SK-N-SH (cell line): Measurements from ENCODE around the gene LRMDA. TPM values are rescaled to one million over a fixed set of nuclear protein-coding genes. Genes with fewer than 3 reads are reported as not detected.

Source experiments
- CTCF ChIA-PET: fragments of 300-600, 350-600 bp; formaldehyde crosslinking; extraction: SDS; loops from one replicate; lab custom pipeline; 2021; lab: Yijun Ruan, JAX
- POLR2A ChIA-PET: fragments of 350-600 bp; sonication (Branson Sonifier 250); formaldehyde crosslinking; extraction: SDS; loops from one replicate; lab custom pipeline; 2020; ENCODE audit warnings: antibody characterized with exemption, inconsistent platforms; lab: Yijun Ruan, JAX
- DNase-seq: peaks from one replicate; pipeline ENCODE4 v3.0.0; 2012
- H2AFZ ChIP-seq: fragments of 200-600 bp; sonication (generic); 2 replicates; pipeline ENCODE4 v1.8.1; 2016; ENCODE audit warnings: antibody characterized with exemption, mild to moderate bottlenecking, low read depth
- H3F3A ChIP-seq: fragments of 200-600 bp; sonication (generic); replicated peaks from 2 replicates; pipeline ENCODE3; 2016; ENCODE audit warnings: antibody characterized with exemption, mild to moderate bottlenecking; ENCODE audit not compliant: insufficient read depth
- H3K27ac ChIP-seq, 2 experiments: fragments of 200-500 bp in 1 of 2; fragments of 200-600 bp in 1 of 2; sonication (Bioruptor generic) in 1 of 2; sonication (generic), shearing (Covaris generic) in 1 of 2; 2 replicates each; pipeline versions ENCODE4 v1.5.1 to v1.6.1; 2014 to 2016; ENCODE audit warnings: low read depth in 2 of 2, inconsistent platforms in 1 of 2, low read length in 1 of 2, mild to moderate bottlenecking in 1 of 2, mixed read lengths in 1 of 2
- H3K27me3 ChIP-seq: fragments of 200-600 bp; sonication (generic), shearing (Covaris generic); 2 replicates; pipeline ENCODE4 v1.6.1; 2016; ENCODE audit warnings: mixed run types; ENCODE audit not compliant: insufficient read depth
- H3K36me3 ChIP-seq, 2 experiments: fragments of 200-500 bp in 1 of 2; fragments of 200-600 bp in 1 of 2; sonication (Bioruptor generic) in 1 of 2; sonication (generic) in 1 of 2; replicated peaks in 1 of 2; 2 replicates each; pipeline versions ENCODE3 to v1.5.1; 2014 to 2016; ENCODE audit warnings: low read length in 1 of 2, mild to moderate bottlenecking in 1 of 2; ENCODE audit not compliant: insufficient read depth in 2 of 2, control insufficient read depth in 1 of 2
- H3K4me1 ChIP-seq, 2 experiments: fragments of 200-500 bp in 1 of 2; fragments of 200-600 bp in 1 of 2; sonication (Bioruptor generic) in 1 of 2; sonication (generic), shearing (Covaris generic) in 1 of 2; 2 replicates each; pipeline versions ENCODE4 v1.5.1 to v1.6.1; 2014 to 2016; ENCODE audit warnings: low read depth in 1 of 2, low read length in 1 of 2, mixed run types in 1 of 2; ENCODE audit not compliant: insufficient read depth in 2 of 2, control insufficient read depth in 1 of 2
- H3K4me2 ChIP-seq: fragments of 200-600 bp; sonication (generic), shearing (Covaris generic); 2 replicates; pipeline ENCODE4 v1.6.1; 2017; ENCODE audit warnings: mixed run types
- H3K4me3 ChIP-seq, 2 experiments: fragments of 200-500 bp in 1 of 2; fragments of 200-600 bp in 1 of 2; sonication (Bioruptor generic) in 1 of 2; sonication (generic), shearing (Covaris generic) in 1 of 2; 2 replicates each; pipeline versions ENCODE4 v1.5.1 to v1.8.1; 2014 to 2016; ENCODE audit warnings: low read depth in 2 of 2, inconsistent platforms in 1 of 2, low read length in 1 of 2, mild to moderate bottlenecking in 1 of 2, mixed read lengths in 1 of 2, moderate library complexity in 1 of 2
- H3K79me2 ChIP-seq: fragments of 200-600 bp; sonication (generic); 2 replicates; pipeline ENCODE4 v1.8.1; 2017; ENCODE audit warnings: mild to moderate bottlenecking; ENCODE audit not compliant: insufficient read depth
- H3K9ac ChIP-seq: fragments of 200-600 bp; sonication (generic); 2 replicates; pipeline ENCODE4 v1.6.1; 2017; ENCODE audit warnings: mixed run types
- H3K9me2 ChIP-seq: fragments of 200-600 bp; sonication (generic); 2 replicates; pipeline ENCODE4 v1.6.1; 2017; ENCODE audit warnings: mixed run types
- H3K9me3 ChIP-seq: fragments of 200-600 bp; sonication (generic); 2 replicates; pipeline ENCODE4 v1.6.1; 2017; ENCODE audit warnings: mixed run types, mild to moderate bottlenecking, moderate library complexity
- H4K20me1 ChIP-seq: fragments of 200-600 bp; sonication (generic); 2 replicates; pipeline ENCODE4 v1.6.1; 2017; ENCODE audit warnings: mild to moderate bottlenecking, mixed run types; ENCODE audit not compliant: insufficient read depth
- CHD2 ChIP-seq: fragments of 150-350 bp; IDR thresholded peaks from 2 replicates; pipeline ENCODE4 v1.6.1; 2018; ENCODE audit warnings: low read length; ENCODE audit not compliant: partially characterized antibody
- ELF1 ChIP-seq: IDR thresholded peaks from 2 replicates; pipeline ENCODE4 v1.4.0; 2012
- EP300 ChIP-seq, 2 experiments: IDR thresholded peaks; 2 replicates each; pipeline versions ENCODE4 v1.4.0 to v1.6.1; 2012; ENCODE audit warnings: borderline replicate concordance in 1 of 2, low read depth in 1 of 2, low read length in 1 of 2
- FOSL2 ChIP-seq: IDR thresholded peaks from 2 replicates; pipeline ENCODE4 v1.4.0; 2012; ENCODE audit warnings: low read depth, mild to moderate bottlenecking, moderate library complexity, borderline replicate concordance
- FOXJ3 ChIP-seq: sonication (generic); formaldehyde crosslinking; IDR thresholded peaks from 2 replicates; pipeline ENCODE4 v1.5.1; 2020; ENCODE audit warnings: mild to moderate bottlenecking, missing genetic modification reagents
- FOXM1 ChIP-seq: IDR thresholded peaks from 2 replicates; pipeline ENCODE4 v1.4.0; 2012; ENCODE audit warnings: low read depth, mild to moderate bottlenecking
- GABPA ChIP-seq: IDR thresholded peaks from 2 replicates; pipeline ENCODE4 v1.4.0; 2012; ENCODE audit warnings: low read depth, mild to moderate bottlenecking
- GATA2 ChIP-seq: sonication (generic); formaldehyde crosslinking; IDR thresholded peaks from 2 replicates; pipeline ENCODE4 v1.5.0; 2020; ENCODE audit warnings: mild to moderate bottlenecking, missing genetic modification reagents
- JUND ChIP-seq: IDR thresholded peaks from 2 replicates; pipeline ENCODE4 v1.4.0; 2012
- MEF2A ChIP-seq: IDR thresholded peaks from 2 replicates; pipeline ENCODE4 v1.4.0; 2012; ENCODE audit warnings: low read depth, borderline replicate concordance
- NFIC ChIP-seq: IDR thresholded peaks from 2 replicates; pipeline ENCODE4 v1.4.0; 2012; ENCODE audit warnings: borderline replicate concordance
- PBX3 ChIP-seq: IDR thresholded peaks from 2 replicates; pipeline ENCODE4; 2012
- RAD21 ChIP-seq: IDR thresholded peaks from 2 replicates; pipeline ENCODE4 v1.6.1; 2012; ENCODE audit warnings: mild to moderate bottlenecking, low read length
- RCOR1 ChIP-seq: fragments of 150-350 bp; IDR thresholded peaks from 2 replicates; pipeline ENCODE4 v1.6.1; 2017; ENCODE audit warnings: antibody characterized with exemption, low read length
- RFX5 ChIP-seq: IDR thresholded peaks from 2 replicates; pipeline ENCODE4 v1.6.1; 2012; ENCODE audit warnings: mild to moderate bottlenecking, improper control_type of control experiment, low read length
- RXRA ChIP-seq: IDR thresholded peaks from 2 replicates; pipeline ENCODE4 v1.4.0; 2012; ENCODE audit warnings: low read depth, mild to moderate bottlenecking, borderline replicate concordance
- SIN3A ChIP-seq: IDR thresholded peaks from 2 replicates; pipeline ENCODE4 v1.6.1; 2012; ENCODE audit warnings: low read depth, mild to moderate bottlenecking, low read length, moderate library complexity, borderline replicate concordance
- SMC3 ChIP-seq: IDR thresholded peaks from 2 replicates; pipeline ENCODE4 v1.6.1; 2012; ENCODE audit warnings: low read depth, low read length, improper control_type of control experiment
- TCF12 ChIP-seq: IDR thresholded peaks from 2 replicates; pipeline ENCODE4 v1.4.0; 2012
- TEAD4 ChIP-seq: IDR thresholded peaks from 2 replicates; pipeline ENCODE4 v1.4.0; 2012; ENCODE audit warnings: mild to moderate bottlenecking, borderline replicate concordance; ENCODE audit not compliant: insufficient read depth
- YY1 ChIP-seq: IDR thresholded peaks from 2 replicates; pipeline ENCODE4 v1.4.0; 2012; ENCODE audit warnings: low read depth, mild to moderate bottlenecking
- WGBS: methylation state at CpG from one replicate; pipeline ENCODE4 v1.1.6; 2017; ENCODE audit warnings: low lambda C conversion rate; 5-methylcytosine and 5-hydroxymethylcytosine counted together
- polyA plus RNA-seq, 3 experiments: library from polyadenylated mRNA; depleted of rRNA; stranded (reverse); fragments of >200 nt; gene quantifications; 2 replicates each; pipeline ENCODE4 v1.2.3, GENCODE V29; 2012
- TF ChIP-seq, protein P1 (sequence below): fragments of 200-600 bp; sonication (generic); IDR thresholded peaks from 2 replicates; pipeline ENCODE4 v1.6.1; 2017; ENCODE audit warnings: antibody characterized with exemption, mild to moderate bottlenecking, moderate library complexity
- TF ChIP-seq, protein P2 (sequence below): fragments of 150-350 bp; IDR thresholded peaks from 2 replicates; pipeline ENCODE4 v1.6.1; 2017; ENCODE audit warnings: antibody characterized with exemption, low read length, low read depth, borderline replicate concordance
- TF ChIP-seq, protein P3 (sequence below): IDR thresholded peaks from 2 replicates; pipeline ENCODE4 v1.4.0; 2012; ENCODE audit warnings: low read depth

The LRMDA gene
- polyA plus RNA-seq, 1 of the 3 experiments (the other 2 are of a cell fraction) = 0.95 TPM

- Histone ChIP-seq H3K27me3 (no peaks in the 10 kb centered on the region), H3K36me3 (no peaks in the 10 kb centered on the region), H3K4me1 (no peaks in the 10 kb centered on the region), H3K9me2 (no peaks in the 10 kb centered on the region), H3K4me3 (no peak overlapping the region), H4K20me1 (no peaks in the 10 kb centered on the region), H3K9me3 (no peaks in the 10 kb centered on the region), H2AFZ (no peak overlapping the region), H3K27ac (no peak overlapping the region), H3K9ac (no peak overlapping the region), H3F3A (no peaks in the 10 kb centered on the region), H3K79me2 (no peaks in the 10 kb centered on the region), H3K4me2 (no peak overlapping the region)
- no peak for DNase-seq
- WGBS = 77% methylated on average over 1 of the region's 1 CpG
- ChIA-PET CTCF (interaction anchor here (1.2 kb wide), 1 partner anchor 132 kb away, joined by 3 read pairs; no protein-coding TSS in a partner anchor), POLR2A (no interaction called here)
- TF ChIP-seq YY1 (no peak), MEF2A (no peak), FOXM1 (no peak), CHD2 (no peak), GATA2 (CRISPR knock-in tag) (no peak), SMC3 (no peak), GABPA (no peak)
Observed at GRCh38 chr10:76168437-76168836, 737.0 kb downstream of the LRMDA start.

GRCh38 chr10:76169246-76169645 is 737.8 kb downstream of the LRMDA start:
- Histone ChIP-seq H3K9ac (no peak overlapping the region), H3K4me2 (no peak overlapping the region), H2AFZ (no peak overlapping the region), H3K79me2 (no peaks in the 10 kb centered on the region), H3K27ac (no peak overlapping the region), H3K9me2 (no peaks in the 10 kb centered on the region), H3K27me3 (no peaks in the 10 kb centered on the region), H3K36me3 (no peaks in the 10 kb centered on the region), H4K20me1 (no peaks in the 10 kb centered on the region), H3K9me3 (no peaks in the 10 kb centered on the region), H3F3A (no peaks in the 10 kb centered on the region), H3K4me3 (no peak overlapping the region), H3K4me1 (no peaks in the 10 kb centered on the region)
- TF ChIP-seq GATA2 (CRISPR knock-in tag) = no peak
- TF ChIP-seq EP300 (IDR thresholded peaks at IDR 0.05; ENCODE audit: borderline replicate concordance in 1 of 2, low read depth in 1 of 2, low read length in 1 of 2) = no peak
- TF ChIP-seq RAD21 = no peak
- TF ChIP-seq PBX3 = no peak
- no peak for TF ChIP-seq ELF1
- TF ChIP-seq GABPA = no peak
- TF ChIP-seq FOSL2 = no peak
- no peak for TF ChIP-seq RFX5
- no peak for TF ChIP-seq JUND
- TF ChIP-seq, protein P1, sequence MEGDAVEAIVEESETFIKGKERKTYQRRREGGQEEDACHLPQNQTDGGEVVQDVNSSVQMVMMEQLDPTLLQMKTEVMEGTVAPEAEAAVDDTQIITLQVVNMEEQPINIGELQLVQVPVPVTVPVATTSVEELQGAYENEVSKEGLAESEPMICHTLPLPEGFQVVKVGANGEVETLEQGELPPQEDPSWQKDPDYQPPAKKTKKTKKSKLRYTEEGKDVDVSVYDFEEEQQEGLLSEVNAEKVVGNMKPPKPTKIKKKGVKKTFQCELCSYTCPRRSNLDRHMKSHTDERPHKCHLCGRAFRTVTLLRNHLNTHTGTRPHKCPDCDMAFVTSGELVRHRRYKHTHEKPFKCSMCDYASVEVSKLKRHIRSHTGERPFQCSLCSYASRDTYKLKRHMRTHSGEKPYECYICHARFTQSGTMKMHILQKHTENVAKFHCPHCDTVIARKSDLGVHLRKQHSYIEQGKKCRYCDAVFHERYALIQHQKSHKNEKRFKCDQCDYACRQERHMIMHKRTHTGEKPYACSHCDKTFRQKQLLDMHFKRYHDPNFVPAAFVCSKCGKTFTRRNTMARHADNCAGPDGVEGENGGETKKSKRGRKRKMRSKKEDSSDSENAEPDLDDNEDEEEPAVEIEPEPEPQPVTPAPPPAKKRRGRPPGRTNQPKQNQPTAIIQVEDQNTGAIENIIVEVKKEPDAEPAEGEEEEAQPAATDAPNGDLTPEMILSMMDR = no peak
- TF ChIP-seq, protein P2, sequence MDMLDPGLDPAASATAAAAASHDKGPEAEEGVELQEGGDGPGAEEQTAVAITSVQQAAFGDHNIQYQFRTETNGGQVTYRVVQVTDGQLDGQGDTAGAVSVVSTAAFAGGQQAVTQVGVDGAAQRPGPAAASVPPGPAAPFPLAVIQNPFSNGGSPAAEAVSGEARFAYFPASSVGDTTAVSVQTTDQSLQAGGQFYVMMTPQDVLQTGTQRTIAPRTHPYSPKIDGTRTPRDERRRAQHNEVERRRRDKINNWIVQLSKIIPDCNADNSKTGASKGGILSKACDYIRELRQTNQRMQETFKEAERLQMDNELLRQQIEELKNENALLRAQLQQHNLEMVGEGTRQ = no peak
- no peak for TF ChIP-seq RXRA
- TF ChIP-seq SIN3A = no peak
- no peak for TF ChIP-seq TEAD4
- TF ChIP-seq MEF2A = no peak
- no peak for TF ChIP-seq FOXJ3 (CRISPR knock-in tag)
- TF ChIP-seq, protein P3, sequence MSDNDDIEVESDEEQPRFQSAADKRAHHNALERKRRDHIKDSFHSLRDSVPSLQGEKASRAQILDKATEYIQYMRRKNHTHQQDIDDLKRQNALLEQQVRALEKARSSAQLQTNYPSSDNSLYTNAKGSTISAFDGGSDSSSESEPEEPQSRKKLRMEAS = no peak
- no peak for TF ChIP-seq RCOR1
- TF ChIP-seq TCF12 = no peak
- TF ChIP-seq NFIC = no peak
- CTCF ChIA-PET = interaction anchor here (1.2 kb wide), 1 partner anchor 132 kb away, joined by 3 read pairs; no protein-coding TSS in a partner anchor
- POLR2A ChIA-PET = no interaction called here
- 58% methylated on average over 2 of the region's 2 CpGs for WGBS
- no peak for DNase-seq
